ENCODE data around the gene CERKL.

CERKL gene

DNA sequence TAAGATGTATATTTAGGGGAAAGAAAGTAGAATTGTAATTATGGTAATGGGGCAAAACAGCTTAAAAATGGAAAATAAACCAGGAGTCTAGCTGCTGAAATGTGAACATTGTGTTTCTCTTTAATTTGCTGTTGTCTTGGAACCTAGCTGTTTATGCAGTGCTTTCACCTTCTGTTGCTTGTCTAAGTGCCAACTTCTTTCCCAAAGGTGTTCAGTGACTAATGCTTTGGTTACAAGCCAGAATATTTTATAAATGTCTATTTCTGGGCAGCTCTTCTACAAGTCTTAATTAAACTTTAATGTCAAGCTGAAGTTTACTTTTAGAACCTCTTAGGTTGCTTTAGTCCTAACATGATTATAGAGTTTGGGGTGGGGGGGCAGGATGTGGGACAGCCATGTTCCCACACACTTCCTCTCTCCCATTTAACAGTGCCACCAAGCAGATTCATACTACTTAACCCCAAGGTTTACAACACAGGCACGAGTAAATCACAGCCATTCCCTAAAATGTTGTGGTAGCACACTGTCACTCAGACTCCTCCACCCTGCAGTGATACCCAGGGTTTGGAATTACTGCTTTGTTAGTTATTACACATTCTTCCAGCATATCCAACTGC, 139.1 kb downstream of the CERKL start:
- TF ChIP-seq, protein P1, sequence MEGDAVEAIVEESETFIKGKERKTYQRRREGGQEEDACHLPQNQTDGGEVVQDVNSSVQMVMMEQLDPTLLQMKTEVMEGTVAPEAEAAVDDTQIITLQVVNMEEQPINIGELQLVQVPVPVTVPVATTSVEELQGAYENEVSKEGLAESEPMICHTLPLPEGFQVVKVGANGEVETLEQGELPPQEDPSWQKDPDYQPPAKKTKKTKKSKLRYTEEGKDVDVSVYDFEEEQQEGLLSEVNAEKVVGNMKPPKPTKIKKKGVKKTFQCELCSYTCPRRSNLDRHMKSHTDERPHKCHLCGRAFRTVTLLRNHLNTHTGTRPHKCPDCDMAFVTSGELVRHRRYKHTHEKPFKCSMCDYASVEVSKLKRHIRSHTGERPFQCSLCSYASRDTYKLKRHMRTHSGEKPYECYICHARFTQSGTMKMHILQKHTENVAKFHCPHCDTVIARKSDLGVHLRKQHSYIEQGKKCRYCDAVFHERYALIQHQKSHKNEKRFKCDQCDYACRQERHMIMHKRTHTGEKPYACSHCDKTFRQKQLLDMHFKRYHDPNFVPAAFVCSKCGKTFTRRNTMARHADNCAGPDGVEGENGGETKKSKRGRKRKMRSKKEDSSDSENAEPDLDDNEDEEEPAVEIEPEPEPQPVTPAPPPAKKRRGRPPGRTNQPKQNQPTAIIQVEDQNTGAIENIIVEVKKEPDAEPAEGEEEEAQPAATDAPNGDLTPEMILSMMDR (IDR thresholded peaks at IDR 0.05; ENCODE audit: borderline replicate concordance, insufficient read depth, low read depth, low read length): no peak
- no peak overlapping the region for H3K4me3 ChIP-seq (ENCODE audit: low read depth, low read length)

DNA sequence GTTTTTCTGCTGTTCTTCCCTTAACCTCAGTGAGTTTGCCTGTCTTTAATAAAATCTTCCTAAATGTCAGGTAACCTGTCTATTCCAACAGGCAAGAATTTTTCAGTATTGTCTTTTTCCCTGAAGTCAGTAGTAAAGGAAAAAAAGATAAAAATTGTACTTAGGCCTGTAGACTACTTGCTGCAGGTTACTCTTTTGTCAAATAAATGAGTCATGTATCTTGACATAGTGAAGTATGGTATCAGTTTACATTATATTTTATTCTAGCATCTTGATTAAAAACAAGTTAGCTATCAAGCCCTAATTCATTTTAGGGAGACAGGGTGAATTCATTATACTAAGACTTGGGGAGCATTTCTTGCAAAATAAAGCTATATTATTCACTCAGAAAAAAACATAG, 139.9 kb downstream of the CERKL start:
- no peak overlapping the region for H3K4me3 ChIP-seq (ENCODE audit: low read depth, low read length)
- TF ChIP-seq, protein P1 (IDR thresholded peaks at IDR 0.05; ENCODE audit: borderline replicate concordance, insufficient read depth, low read depth, low read length): no peak

DNA sequence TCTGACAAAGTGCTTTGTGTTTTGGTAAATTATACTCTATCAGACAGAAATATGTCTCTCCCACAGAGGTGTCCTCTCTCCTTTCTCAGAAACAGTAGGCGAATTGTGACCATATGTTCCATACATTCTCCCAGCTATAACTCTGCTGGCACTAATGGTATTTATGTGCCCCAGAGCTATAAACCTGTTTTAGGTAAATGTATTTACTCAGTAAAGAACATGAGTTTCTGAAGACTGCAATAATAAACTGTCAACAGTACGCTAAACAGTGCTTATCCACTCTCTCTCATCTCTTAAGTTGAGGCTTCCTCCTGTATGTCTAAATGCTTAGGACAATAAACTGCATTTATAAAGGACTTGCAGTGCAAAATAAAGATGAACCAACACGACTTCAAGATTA, 141.2 kb downstream of the CERKL start:
- H3K4me3 ChIP-seq (ENCODE audit: low read depth, low read length): no peak overlapping the region
- TF ChIP-seq, protein P1 (IDR thresholded peaks at IDR 0.05; ENCODE audit: borderline replicate concordance, insufficient read depth, low read depth, low read length): no peak

DNA sequence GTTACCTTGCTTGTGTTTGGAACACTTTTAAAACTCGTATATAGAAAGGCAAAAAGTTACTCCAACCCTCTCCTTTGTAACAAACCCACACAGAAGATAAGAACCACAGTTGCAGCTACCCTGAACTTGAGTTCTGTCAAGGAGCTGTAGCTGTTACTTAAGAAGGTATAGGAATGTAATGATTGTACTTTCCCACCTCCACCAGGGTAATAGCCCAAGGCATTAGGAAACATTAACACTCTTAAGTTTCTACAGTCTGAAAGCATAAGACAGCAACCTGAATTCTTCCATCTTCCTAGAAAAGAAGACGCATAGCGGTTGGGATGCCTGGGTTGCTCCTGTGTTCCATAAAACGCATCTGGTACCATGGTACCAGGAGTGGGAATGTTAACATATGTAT, 156.7 kb downstream of the CERKL start:
- TF ChIP-seq, protein P1 (IDR thresholded peaks at IDR 0.05; ENCODE audit: borderline replicate concordance, insufficient read depth, low read depth, low read length): no peak
- no peak overlapping the region for H3K4me3 ChIP-seq (ENCODE audit: low read depth, low read length)

DNA sequence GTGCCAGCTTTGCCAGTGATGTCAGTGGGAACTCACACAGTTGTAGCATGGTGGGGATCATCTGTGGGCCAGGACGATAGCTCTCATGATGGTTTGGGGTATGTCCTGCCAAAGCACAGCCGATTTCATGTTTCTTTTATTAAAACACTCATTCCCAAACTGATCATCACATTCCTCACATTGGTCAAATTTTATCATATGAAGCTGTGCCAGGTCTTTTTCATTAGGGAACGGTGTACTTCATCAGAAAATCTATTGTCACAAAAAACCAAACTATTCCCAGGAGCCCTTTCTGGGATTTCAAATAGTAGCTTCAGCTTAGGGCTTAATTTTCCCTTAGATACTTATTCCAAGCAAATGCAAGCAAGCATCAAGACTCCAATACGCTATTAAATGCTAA, 157.7 kb downstream of the CERKL start:
- H3K4me3 ChIP-seq (ENCODE audit: low read depth, low read length): no peak overlapping the region
- TF ChIP-seq, protein P1 (IDR thresholded peaks at IDR 0.05; ENCODE audit: borderline replicate concordance, insufficient read depth, low read depth, low read length): no peak
